GM20000 (cell line): ENCODE data around the gene ATP4A.

ENCODE experiments used
- DNase-seq: peaks from one replicate; pipeline ENCODE4 v3.0.0; 2012; ENCODE audit warnings: low spot score
- CTCF ChIP-seq: IDR thresholded peaks from 2 replicates; pipeline ENCODE4 v1.5.1; 2012; ENCODE audit warnings: mild to moderate bottlenecking, control low read depth; ENCODE audit errors: extremely low read depth, missing control alignments

ATP4A gene

GRCh38 chr19:35558400-35559280 lies 4.8 kb downstream of the ATP4A start:
- no peak for TF ChIP-seq CTCF

DNA sequence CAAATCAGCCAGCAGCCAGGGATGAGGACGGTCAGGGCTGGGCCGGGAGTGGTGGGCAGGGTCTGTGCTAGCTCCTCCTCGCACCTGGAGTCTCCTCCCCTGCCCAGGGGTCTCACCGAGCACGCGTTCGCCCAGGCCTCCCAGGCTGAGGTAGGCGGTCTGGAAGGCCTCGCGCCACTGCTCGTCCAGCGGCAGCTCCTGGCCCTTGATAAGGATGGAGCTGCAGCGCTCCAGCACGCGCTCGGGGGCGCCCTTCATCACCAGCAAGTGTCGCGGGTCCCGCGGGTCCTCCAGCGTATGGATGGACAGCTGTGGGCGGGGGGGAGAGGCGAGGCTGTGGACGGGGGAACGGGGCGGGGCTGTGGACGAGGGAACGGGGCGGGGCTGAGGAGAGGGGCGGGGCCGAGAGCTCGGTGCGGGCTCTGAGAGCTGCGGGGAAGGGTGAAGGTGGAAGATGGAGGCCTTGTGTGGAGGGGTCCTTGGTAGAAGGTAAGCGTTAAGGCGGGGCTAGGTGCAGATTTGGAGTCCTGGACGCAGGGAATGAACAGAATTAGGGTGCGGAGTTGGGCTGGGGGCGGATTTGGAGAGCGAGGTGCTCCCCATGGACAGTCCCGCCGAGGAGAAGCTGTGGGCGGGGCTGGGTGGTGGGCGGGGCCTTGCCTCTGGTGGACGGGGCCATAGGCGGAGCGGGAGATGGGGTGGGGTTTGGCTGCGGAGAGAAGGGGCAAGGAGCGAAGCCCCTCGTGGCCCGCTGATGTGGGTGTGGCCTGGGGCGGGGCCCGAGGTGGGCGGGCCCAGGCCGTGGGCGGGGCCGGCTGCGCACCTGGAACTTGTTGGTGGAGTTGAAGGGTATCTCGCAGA lies 5.7 kb downstream of the ATP4A start:
- TF ChIP-seq CTCF = no peak
- peak; percentile 72 for DNase-seq

More at GRCh38 chr19:35558400-35559280, 4.8 kb downstream of the ATP4A start:
- DNase-seq = no peak

GRCh38 chr19:35556846-35557538 lies 6.5 kb downstream of the ATP4A start:
- no peak for TF ChIP-seq CTCF
- DNase-seq = no peak

GRCh38 chr19:35556025-35556590 lies 7.3 kb downstream of the ATP4A start:
- TF ChIP-seq CTCF = no peak
- no peak for DNase-seq

- peak; percentile 64 for DNase-seq
- TF ChIP-seq CTCF = no peak
Measured at GRCh38 chr19:35555301-35556005, 8.0 kb downstream of the ATP4A start.

GRCh38 chr19:35554076-35554475 lies 9.4 kb downstream of the ATP4A start:
- no peak for TF ChIP-seq CTCF

More at GRCh38 chr19:35554076-35554475, 9.4 kb downstream of the ATP4A start:
- no peak for DNase-seq
